Activated CD8-positive, alpha-beta T cell treated with anti-CD3 and anti-CD28 coated beads, Interleukin-2, amount 10 ng/mL, durations not matched to agents 7 days and 5 days (primary cell): ENCODE data around the gene DAZAP1. TPM values are rescaled to one million over a fixed set of nuclear protein-coding genes. Genes with fewer than 3 reads are reported as not detected.
"Not testable (repeated sequence)": the region's sequence is repeated elsewhere in the genome, so short reads cannot be mapped to it uniquely, and the experiment has no call there.

Experiments
- ATAC-seq: fragments of 150-1000 bp; cut with Tn5 transposase; one replicate; pipeline ENCODE4 v1.10.0; 2021; ENCODE audit warnings: moderate library complexity
- CTCF ChIA-PET: fragments of 350-600 bp; sonication (Branson Sonifier 250); formaldehyde crosslinking; loops from one replicate; lab custom pipeline; 2021; ENCODE audit warnings: antibody characterized with exemption; lab: Charles Lee
- POLR2A ChIA-PET: fragments of 350-600 bp; sonication (Branson Sonifier 250); formaldehyde crosslinking; loops from one replicate; lab custom pipeline; 2021; ENCODE audit warnings: antibody characterized with exemption; lab: Charles Lee
- DNase-seq: peaks from one replicate; pipeline ENCODE4 v3.0.0-alpha.2; 2020
- H3K27ac Mint-ChIP-seq: one replicate; pipeline ENCODE4 v1.8.0; 2021; ENCODE audit warnings: mild to moderate bottlenecking, mixed read lengths
- H3K27me3 Mint-ChIP-seq: one replicate; pipeline ENCODE4 v1.8.0; 2021; ENCODE audit warnings: low read depth, mixed read lengths
- H3K36me3 Mint-ChIP-seq: one replicate; pipeline ENCODE4 v1.8.0; 2021; ENCODE audit warnings: low read depth, mixed read lengths
- H3K4me1 Mint-ChIP-seq: one replicate; pipeline ENCODE4 v1.8.0; 2021; ENCODE audit warnings: low read depth, mixed read lengths
- H3K4me3 Mint-ChIP-seq: one replicate; pipeline ENCODE4 v1.8.0; 2021; ENCODE audit warnings: mild to moderate bottlenecking, mixed read lengths
- H3K9me3 Mint-ChIP-seq: one replicate; pipeline ENCODE4 v1.8.0; 2022; ENCODE audit warnings: mixed read lengths; ENCODE audit not compliant: insufficient read depth
- total RNA-seq, 2 experiments: library from RNA; stranded (reverse); gene quantifications; one replicate each; pipeline ENCODE4 v1.2.3, GENCODE V29; 2021

Gene DAZAP1
- total RNA-seq, 2 experiments from 2014 or later = 264 to 270 TPM

DNA sequence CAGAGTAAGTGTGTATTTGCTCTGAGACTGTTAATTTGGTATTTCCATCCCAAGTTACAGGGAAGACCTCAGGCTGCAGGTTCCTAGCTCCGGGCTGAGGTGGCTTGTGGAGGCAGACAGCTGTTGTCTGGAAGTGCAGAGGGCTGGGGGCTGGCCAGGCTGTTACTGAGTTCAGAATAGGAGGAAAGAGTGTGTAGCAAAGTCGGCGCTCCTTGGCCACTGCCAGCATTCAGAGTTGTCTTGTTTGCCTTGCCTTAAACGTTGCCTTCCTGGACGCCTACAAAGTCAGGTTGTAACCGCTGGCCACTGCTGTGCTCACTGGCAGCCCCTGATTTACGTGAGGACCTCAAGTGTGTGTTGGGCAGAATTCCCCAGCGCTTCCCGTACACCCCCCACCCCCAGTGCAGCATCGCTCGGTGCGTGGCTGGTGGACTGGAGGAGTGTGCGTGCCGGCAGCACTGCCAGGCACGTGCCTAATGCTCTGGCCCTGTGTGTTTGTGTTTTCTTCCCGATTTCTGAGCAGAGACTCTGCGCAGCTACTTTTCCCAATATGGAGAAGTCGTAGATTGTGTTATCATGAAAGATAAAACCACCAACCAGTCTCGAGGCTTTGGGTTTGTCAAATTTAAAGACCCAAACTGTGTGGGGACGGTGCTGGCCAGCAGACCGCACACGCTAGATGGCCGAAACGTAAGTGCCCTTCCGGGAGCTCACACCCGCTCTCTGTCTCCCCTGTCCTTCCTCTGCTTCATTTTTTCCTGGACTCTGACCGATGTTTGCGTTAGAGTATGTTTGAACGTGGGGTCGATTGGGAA lies 10.5 kb downstream of the DAZAP1 start:
- peaks cover 31% of the 10 kb centered on the region for H3K4me1 Mint-ChIP-seq
- H3K27me3 Mint-ChIP-seq = no peaks in the 10 kb centered on the region
- POLR2A ChIA-PET = no interaction called here
- H3K4me3 Mint-ChIP-seq = no peak overlapping the region
- H3K36me3 Mint-ChIP-seq = peaks cover 49% of the 10 kb centered on the region
- no peak for ATAC-seq
- no peak for DNase-seq
- no peaks in the 10 kb centered on the region for H3K9me3 Mint-ChIP-seq
- H3K27ac Mint-ChIP-seq = no peak overlapping the region
- CTCF ChIA-PET = no interaction called here

DNA sequence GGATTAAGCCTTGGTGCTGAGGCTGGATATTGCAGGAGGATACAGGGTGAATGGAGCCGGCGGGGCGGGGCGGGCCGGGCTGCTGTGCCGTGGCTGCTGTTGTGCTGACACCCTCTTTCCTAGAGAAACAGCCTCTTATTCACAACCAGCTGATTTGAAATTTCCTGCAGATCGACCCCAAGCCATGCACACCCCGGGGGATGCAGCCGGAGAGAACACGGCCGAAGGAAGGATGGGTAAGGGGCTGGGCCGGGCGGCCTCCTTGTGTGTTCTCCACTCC lies 11.1 kb downstream of the DAZAP1 start:
- peaks cover 52% of the 10 kb centered on the region for H3K36me3 Mint-ChIP-seq

DNA sequence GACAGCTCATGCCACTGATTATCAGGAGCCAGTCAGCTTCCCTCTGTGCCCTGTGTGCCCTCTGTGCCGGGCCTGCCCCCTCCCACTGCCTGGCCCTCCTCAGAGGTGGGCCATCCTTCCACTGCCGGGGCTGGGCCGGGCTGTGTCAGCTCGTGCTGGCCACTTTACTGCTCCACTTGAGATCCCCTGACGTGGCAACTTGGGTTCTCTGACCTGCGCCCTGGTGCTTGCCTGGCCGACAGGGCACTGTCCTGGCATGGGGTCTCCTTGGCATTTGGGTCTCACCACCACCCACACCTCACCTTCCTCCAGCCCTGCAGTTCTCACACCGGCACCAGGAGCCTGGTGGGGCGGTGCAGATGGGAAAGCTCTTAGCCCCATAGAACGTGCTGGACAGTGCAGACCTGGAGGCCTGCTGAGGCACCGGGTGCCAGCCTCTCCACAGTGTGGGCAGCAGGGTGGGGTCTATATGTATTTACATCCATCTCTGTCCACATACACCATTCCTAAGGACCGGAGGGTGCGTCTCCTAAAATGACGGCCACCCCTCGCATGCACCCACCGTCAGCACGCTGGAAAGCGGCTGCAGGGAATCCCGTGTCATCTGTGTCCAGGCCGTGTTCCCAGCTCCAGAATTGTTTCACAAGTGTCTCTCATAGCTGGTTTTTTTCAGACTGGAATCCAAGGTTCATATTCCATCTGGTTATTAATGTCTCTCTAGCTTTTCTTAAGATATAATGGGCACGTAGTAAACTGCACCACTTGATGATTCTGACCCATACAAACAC lies 11.8 kb downstream of the DAZAP1 start:
- Mint-ChIP-seq H3K27ac (no peak overlapping the region), H3K4me3 (no peak overlapping the region), H3K4me1 (peaks cover 23% of the 10 kb centered on the region), H3K27me3 (no peaks in the 10 kb centered on the region), H3K9me3 (no peaks in the 10 kb centered on the region), H3K36me3 (peaks cover 59% of the 10 kb centered on the region)
- ChIA-PET POLR2A (interaction anchor here (1.1 kb wide), 1 partner anchor 18 kb away, joined by 6 read pairs; no protein-coding TSS in a partner anchor), CTCF (no interaction called here)
- no peak for ATAC-seq
- no peak for DNase-seq

More for the DNA sequence above, 11.1 kb downstream of the DAZAP1 start:
- Mint-ChIP-seq H3K9me3 (no peaks in the 10 kb centered on the region), H3K27ac (no peak overlapping the region), H3K27me3 (no peaks in the 10 kb centered on the region), H3K4me1 (peaks cover 26% of the 10 kb centered on the region), H3K4me3 (no peak overlapping the region)
- no peak for ATAC-seq
- ChIA-PET POLR2A (interaction anchor here (1.1 kb wide), 1 partner anchor 19 kb away, joined by 6 read pairs; no protein-coding TSS in a partner anchor), CTCF (no interaction called here)
- DNase-seq = no peak

DNA sequence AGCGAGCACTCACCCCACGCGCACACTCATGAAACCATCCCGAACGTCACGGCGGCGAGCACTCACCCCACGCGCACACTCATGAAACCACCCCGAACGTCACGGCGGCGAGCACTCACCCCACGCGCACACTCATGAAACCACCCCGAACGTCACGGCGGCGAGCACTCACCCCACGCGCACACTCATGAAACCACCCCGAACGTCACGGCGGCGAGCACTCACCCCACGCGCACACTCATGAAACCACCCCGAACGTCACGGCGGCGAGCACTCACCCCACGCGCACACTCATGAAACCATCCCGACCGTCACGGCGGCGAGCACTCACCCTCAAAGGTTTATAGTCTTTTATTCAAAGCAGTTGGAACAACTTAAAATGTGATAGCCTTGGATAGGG lies 12.7 kb downstream of the DAZAP1 start:
- peaks cover 61% of the 10 kb centered on the region for H3K36me3 Mint-ChIP-seq
- CTCF ChIA-PET, H3K27ac Mint-ChIP-seq, H3K9me3 Mint-ChIP-seq, ATAC-seq, H3K27me3 Mint-ChIP-seq, DNase-seq, H3K4me3 Mint-ChIP-seq: not testable (repeated sequence)
- POLR2A ChIA-PET = interaction anchor here (1.1 kb wide), 1 partner anchor 9 kb away, joined by 5 read pairs; no protein-coding TSS in a partner anchor
- peaks cover 19% of the 10 kb centered on the region for H3K4me1 Mint-ChIP-seq

- DNase-seq = no peak
- POLR2A ChIA-PET = interaction anchor here (1.1 kb wide), 1 partner anchor 10 kb away, joined by 5 read pairs; no protein-coding TSS in a partner anchor
- Mint-ChIP-seq H3K4me3 (no peak overlapping the region), H3K27ac (no peak overlapping the region), H3K27me3 (no peaks in the 10 kb centered on the region), H3K9me3 (no peaks in the 10 kb centered on the region), H3K36me3 (peaks cover 63% of the 10 kb centered on the region), H3K4me1 (peaks cover 14% of the 10 kb centered on the region)
- no peak for ATAC-seq
- CTCF ChIA-PET = no interaction called here
These were observed 13.2 kb downstream of the DAZAP1 start for GRCh38 chr19:1420590-1420989.

- Mint-ChIP-seq H3K27me3 (no peaks in the 10 kb centered on the region), H3K4me3 (no peak overlapping the region), H3K36me3 (peaks cover 65% of the 10 kb centered on the region), H3K27ac (no peak overlapping the region), H3K4me1 (peaks cover 6% of the 10 kb centered on the region), H3K9me3 (no peaks in the 10 kb centered on the region)
- DNase-seq (no peak), ATAC-seq (no peak)
- ChIA-PET POLR2A (interaction anchor here (1.1 kb wide), 1 partner anchor 11 kb away, joined by 5 read pairs; no protein-coding TSS in a partner anchor), CTCF (no interaction called here)
These were observed 14.0 kb downstream of the DAZAP1 start for GRCh38 chr19:1421218-1421957.

DNA sequence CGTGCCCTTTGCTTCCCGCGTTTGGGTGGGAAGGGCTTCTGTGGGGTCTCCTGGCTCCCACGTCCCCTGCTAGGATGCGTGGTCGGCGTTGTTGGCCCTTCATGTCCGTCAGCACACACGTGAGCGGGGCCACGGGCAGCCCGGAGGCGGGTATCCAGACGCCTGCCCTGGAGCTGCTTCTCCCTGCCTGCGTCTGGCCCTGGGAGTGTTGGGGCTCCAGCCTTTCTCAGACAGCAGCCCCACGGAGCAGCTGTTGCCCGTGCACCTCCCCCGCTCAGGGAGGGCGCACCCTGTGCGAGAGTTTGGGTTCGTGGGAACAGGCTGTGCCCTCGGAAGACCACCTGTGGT lies 14.5 kb downstream of the DAZAP1 start:
- ATAC-seq (no peak), DNase-seq (no peak)
- CTCF ChIA-PET = no interaction called here
- POLR2A ChIA-PET = no interaction called here
- Mint-ChIP-seq H3K27ac (no peak overlapping the region), H3K27me3 (no peaks in the 10 kb centered on the region), H3K4me1 (peaks cover 4% of the 10 kb centered on the region), H3K9me3 (no peaks in the 10 kb centered on the region), H3K36me3 (peaks cover 66% of the 10 kb centered on the region), H3K4me3 (no peak overlapping the region)

- Mint-ChIP-seq H3K27me3 (no peaks in the 10 kb centered on the region), H3K9me3 (no peaks in the 10 kb centered on the region), H3K36me3 (peaks cover 63% of the 10 kb centered on the region), H3K4me1 (peaks cover 3% of the 10 kb centered on the region), H3K4me3 (no peak overlapping the region), H3K27ac (no peak overlapping the region)
- CTCF ChIA-PET = no interaction called here
- ATAC-seq = no peak
- POLR2A ChIA-PET = no interaction called here
- no peak for DNase-seq
These were observed 15.0 kb downstream of the DAZAP1 start for GRCh38 chr19:1422360-1422759.

DNA sequence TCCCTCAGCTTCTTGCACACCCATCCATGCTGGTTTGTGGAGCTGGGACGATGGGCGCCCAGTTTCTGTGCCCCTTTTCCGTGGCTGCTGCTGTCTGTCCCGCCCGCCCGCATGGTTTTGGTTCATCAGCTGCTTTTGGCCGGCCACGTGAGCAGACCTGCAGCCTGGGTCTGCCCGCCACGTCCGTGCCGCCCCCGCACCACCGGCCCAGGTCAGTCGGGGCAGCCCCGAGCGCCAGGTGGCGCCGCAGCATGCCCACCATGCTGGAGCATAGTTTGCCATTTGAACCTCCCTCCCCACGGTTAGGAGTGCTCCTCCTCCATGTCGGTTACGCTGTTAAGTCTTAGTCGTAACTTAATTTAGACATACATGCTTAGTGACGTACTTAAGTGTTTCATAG lies 15.6 kb downstream of the DAZAP1 start:
- DNase-seq (no peak), ATAC-seq (no peak)
- no peaks in the 10 kb centered on the region for H3K27me3 Mint-ChIP-seq
- ChIA-PET POLR2A (no interaction called here), CTCF (no interaction called here)
- peaks cover 59% of the 10 kb centered on the region for H3K36me3 Mint-ChIP-seq
- H3K4me3 Mint-ChIP-seq = no peak overlapping the region
- H3K27ac Mint-ChIP-seq = no peak overlapping the region
- no peaks in the 10 kb centered on the region for H3K4me1 Mint-ChIP-seq
- no peaks in the 10 kb centered on the region for H3K9me3 Mint-ChIP-seq

DNA sequence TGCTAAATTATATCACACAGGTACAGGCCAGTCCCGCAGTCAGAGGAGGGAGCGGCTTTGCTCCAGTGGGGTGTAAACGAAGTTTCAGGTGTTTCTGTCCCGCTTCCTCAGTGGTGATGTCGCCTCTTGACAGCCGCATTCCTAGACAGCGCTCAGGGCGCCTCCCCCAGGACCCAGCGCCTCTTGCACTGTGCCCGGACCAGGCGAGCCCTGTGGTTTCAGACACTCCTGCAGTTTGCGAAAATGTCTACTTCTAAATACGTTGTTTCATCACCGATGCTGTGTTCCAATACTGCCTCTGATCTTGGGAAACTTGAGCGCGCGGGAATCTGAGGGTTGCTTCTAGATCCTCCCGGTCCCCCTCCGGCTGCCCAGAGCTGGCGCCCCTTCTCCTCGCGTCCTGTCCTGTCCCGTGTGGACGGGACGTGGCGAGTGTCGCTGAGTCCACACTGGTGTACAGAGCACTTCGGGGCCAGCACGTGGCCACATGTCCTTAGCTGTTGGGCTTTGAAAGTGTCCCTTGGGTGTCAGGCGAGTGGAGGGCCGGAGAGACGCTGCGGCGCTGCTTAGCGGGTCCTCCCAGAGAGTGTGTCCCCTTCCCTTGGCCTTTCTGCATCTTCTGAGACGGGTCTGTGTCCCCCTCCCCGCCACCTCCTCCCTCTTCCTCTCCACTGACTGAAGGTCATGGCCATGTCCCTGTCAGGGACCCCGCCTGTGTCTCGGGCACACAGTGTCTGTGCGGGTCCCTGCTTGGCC lies 16.2 kb downstream of the DAZAP1 start:
- no peaks in the 10 kb centered on the region for H3K4me1 Mint-ChIP-seq

DNA sequence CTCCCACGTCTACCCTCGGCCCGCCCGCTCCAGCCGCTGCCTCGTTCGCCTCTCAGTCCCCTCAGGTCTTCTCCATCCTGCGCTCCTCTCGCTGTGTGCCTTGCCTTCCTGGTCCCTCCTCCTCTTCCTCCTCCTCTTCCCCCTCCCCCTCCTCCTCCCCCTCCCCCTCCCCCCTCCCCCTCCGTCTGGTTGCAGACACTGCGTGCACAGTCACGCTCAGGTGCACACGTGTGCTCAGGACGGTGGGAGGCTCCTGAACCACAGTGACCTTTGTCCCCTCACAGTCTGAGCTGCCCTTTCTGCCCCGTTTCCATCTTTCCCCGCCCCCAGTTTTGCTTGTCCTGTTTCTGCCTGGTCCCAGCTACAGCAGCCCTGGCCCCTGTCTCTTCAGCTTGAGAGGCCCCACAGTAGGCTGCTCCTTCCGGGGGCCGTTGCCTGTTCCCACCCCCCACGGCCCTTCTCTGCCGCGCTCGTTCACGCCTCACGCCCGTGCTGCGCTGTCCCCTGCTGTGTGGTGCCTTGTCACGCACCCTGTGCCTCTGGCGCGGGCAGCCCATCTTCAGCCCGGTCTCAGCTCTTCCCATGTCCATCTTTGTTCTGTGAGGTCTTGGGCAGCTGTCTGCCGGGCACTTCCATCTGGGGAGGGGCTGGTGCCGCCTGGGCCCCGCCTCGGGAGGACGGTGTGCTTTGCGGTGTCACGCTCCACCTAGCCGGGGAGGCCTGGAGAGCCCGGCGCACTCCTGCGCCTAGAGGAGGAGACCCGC lies 17.0 kb downstream of the DAZAP1 start:
- ChIA-PET POLR2A (no interaction called here), CTCF (no interaction called here)
- DNase-seq = no peak
- Mint-ChIP-seq H3K4me3 (no peak overlapping the region), H3K9me3 (no peaks in the 10 kb centered on the region), H3K27me3 (no peaks in the 10 kb centered on the region), H3K36me3 (peaks cover 50% of the 10 kb centered on the region), H3K27ac (no peak overlapping the region), H3K4me1 (no peaks in the 10 kb centered on the region)
- ATAC-seq = no peak

More for the DNA sequence above, 16.2 kb downstream of the DAZAP1 start:
- POLR2A ChIA-PET = no interaction called here
- CTCF ChIA-PET = no interaction called here
- H3K36me3 Mint-ChIP-seq = peaks cover 57% of the 10 kb centered on the region
- no peak overlapping the region for H3K27ac Mint-ChIP-seq
- no peaks in the 10 kb centered on the region for H3K27me3 Mint-ChIP-seq
- DNase-seq (no peak), ATAC-seq (no peak)
- H3K9me3 Mint-ChIP-seq = no peaks in the 10 kb centered on the region
- H3K4me3 Mint-ChIP-seq = no peak overlapping the region
